HFFc6 (cell line): ENCODE data around the gene LURAP1L. TPM values are rescaled to one million over a fixed set of nuclear protein-coding genes. Genes with fewer than 3 reads are reported as not detected.
A peak's percentile ranks its signal among the peaks of the same experiment; 100 is the strongest.

Experiments
- DNase-seq: peaks from one replicate; pipeline ENCODE4 v3.0.0-alpha.2; 2018
- H3K27ac Mint-ChIP-seq: 2 replicates; pipeline ENCODE4 v1.8.0; 2020; ENCODE audit warnings: mild to moderate bottlenecking, mixed read lengths
- H3K27me3 Mint-ChIP-seq: 2 replicates; pipeline ENCODE4 v1.8.0; 2021; ENCODE audit warnings: mild to moderate bottlenecking, moderate library complexity, mixed read lengths; ENCODE audit not compliant: insufficient read depth
- H3K36me3 Mint-ChIP-seq: 2 replicates; pipeline ENCODE4 v1.8.0; 2021; ENCODE audit warnings: low read depth, mixed read lengths
- H3K4me1 Mint-ChIP-seq: 2 replicates; pipeline ENCODE4 v1.8.0; 2020; ENCODE audit warnings: low read depth, mixed read lengths
- H3K4me3 Mint-ChIP-seq: 2 replicates; pipeline ENCODE4 v1.8.0; 2020; ENCODE audit warnings: mild to moderate bottlenecking, moderate library complexity, mixed read lengths
- H3K9me3 Mint-ChIP-seq: 2 replicates; pipeline ENCODE4 v1.8.0; 2020; ENCODE audit warnings: mild to moderate bottlenecking, mixed read lengths
- CTCF ChIP-seq: fragments of 200-600 bp; sonication (generic); IDR thresholded peaks from 2 replicates; pipeline ENCODE4 v1.5.0; 2021; ENCODE audit warnings: antibody characterized with exemption, mild to moderate bottlenecking
- long read RNA-seq: library from polyadenylated mRNA; unstranded; transcript quantifications from one replicate; pipeline ENCODE4 v2.0.0, GENCODE V29; 2019
- total RNA-seq, 6 experiments: library from RNA; stranded (reverse); fragmentation: NEBNext Ultra II Directional; extraction: Animal tissue kit (Norgen Biotek cat#: 25700); gene quantifications; 2 replicates in 1 of 6; 3 replicates in 5 of 6; pipeline ENCODE4 v1.2.3, GENCODE V29; 2021

The LURAP1L gene
- 1 to 10 TPM; 1.1 to 1.7 (median 1.3) TPM for total RNA-seq
- long read RNA-seq, result 0 reads

GRCh38 chr9:12774861-12775678, at the start of gene LURAP1L:
Gene LURAP1L (plus strand): TSS chr9:12775020. CDS start chr9:12775716, 696 bp downstream.
- Mint-ChIP-seq H3K4me1 (peaks cover 21% of the 10 kb centered on the region), H3K27ac (peak within 1 kb of the TSS; percentile 79), H3K27me3 (peaks cover 3% of the 10 kb centered on the region), H3K4me3 (peak within 1 kb of the TSS; percentile 93), H3K9me3 (no peaks in the 10 kb centered on the region), H3K36me3 (no peaks in the 10 kb centered on the region)
- peak; percentile 47 for DNase-seq
- no peak for TF ChIP-seq CTCF

GRCh38 chr9:12726795-12727194, 48.0 kb upstream of the LURAP1L start:
- H3K36me3 Mint-ChIP-seq, result no peaks in the 10 kb centered on the region
- DNase-seq, result no peak
- H3K4me3 Mint-ChIP-seq, result no peak overlapping the region
- H3K4me1 Mint-ChIP-seq, result no peaks in the 10 kb centered on the region
- no peak overlapping the region for H3K27ac Mint-ChIP-seq
- no peaks in the 10 kb centered on the region for H3K27me3 Mint-ChIP-seq
- no peak for TF ChIP-seq CTCF
- no peaks in the 10 kb centered on the region for H3K9me3 Mint-ChIP-seq

GRCh38 chr9:12730198-12730597, 44.6 kb upstream of the LURAP1L start:
- H3K4me3 Mint-ChIP-seq, result no peak overlapping the region
- H3K27ac Mint-ChIP-seq, result no peak overlapping the region

GRCh38 chr9:12730927-12731326, 43.9 kb upstream of the LURAP1L start:
- peaks cover 5% of the 10 kb centered on the region; the same call in 1 of the 2 replicates for H3K9me3 Mint-ChIP-seq

More at GRCh38 chr9:12730198-12730597, 44.6 kb upstream of the LURAP1L start:
- H3K9me3 Mint-ChIP-seq, result peaks cover 5% of the 10 kb centered on the region; the same call in 1 of the 2 replicates
- no peak for DNase-seq
- TF ChIP-seq CTCF, result no peak
- H3K36me3 Mint-ChIP-seq, result no peaks in the 10 kb centered on the region; the same call in 1 of the 2 replicates
- peaks cover 2% of the 10 kb centered on the region; the same call in 1 of the 2 replicates for H3K27me3 Mint-ChIP-seq
- H3K4me1 Mint-ChIP-seq, result no peaks in the 10 kb centered on the region

GRCh38 chr9:12732971-12733370, 41.8 kb upstream of the LURAP1L start:
- no peak overlapping the region for H3K4me3 Mint-ChIP-seq

More at GRCh38 chr9:12730927-12731326, 43.9 kb upstream of the LURAP1L start:
- DNase-seq, result no peak
- H3K4me3 Mint-ChIP-seq, result no peak overlapping the region
- H3K27me3 Mint-ChIP-seq, result peaks cover 2% of the 10 kb centered on the region; the same call in 1 of the 2 replicates
- H3K36me3 Mint-ChIP-seq, result no peaks in the 10 kb centered on the region; the same call in 1 of the 2 replicates
- H3K27ac Mint-ChIP-seq, result no peak overlapping the region
- H3K4me1 Mint-ChIP-seq, result no peaks in the 10 kb centered on the region
- TF ChIP-seq CTCF, result no peak

More at GRCh38 chr9:12732971-12733370, 41.8 kb upstream of the LURAP1L start:
- Mint-ChIP-seq H3K27me3 (peaks cover 2% of the 10 kb centered on the region; the same call in 1 of the 2 replicates), H3K36me3 (no peaks in the 10 kb centered on the region; the same call in 1 of the 2 replicates), H3K9me3 (peaks cover 5% of the 10 kb centered on the region; the same call in 1 of the 2 replicates), H3K27ac (no peak overlapping the region), H3K4me1 (no peaks in the 10 kb centered on the region)
- TF ChIP-seq CTCF, result no peak
- no peak for DNase-seq
